ENCODE results near the gene STK11.

DNA sequence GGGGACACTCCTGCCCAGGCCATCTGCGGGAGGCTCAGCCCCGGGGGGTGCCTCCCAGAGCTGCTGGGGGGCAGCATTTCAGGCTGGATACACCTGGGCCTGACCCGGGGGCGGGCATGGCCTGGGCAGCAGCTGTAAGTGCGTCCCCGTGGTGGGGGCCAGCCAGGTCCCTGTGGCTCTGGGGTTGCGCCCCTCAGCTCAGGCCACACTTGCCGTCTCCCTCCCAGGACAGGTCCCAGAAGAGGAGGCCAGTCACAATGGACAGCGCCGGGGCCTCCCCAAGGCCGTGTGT, 20.6 kb downstream of the STK11 start:
- TF ChIP-seq, protein P1, sequence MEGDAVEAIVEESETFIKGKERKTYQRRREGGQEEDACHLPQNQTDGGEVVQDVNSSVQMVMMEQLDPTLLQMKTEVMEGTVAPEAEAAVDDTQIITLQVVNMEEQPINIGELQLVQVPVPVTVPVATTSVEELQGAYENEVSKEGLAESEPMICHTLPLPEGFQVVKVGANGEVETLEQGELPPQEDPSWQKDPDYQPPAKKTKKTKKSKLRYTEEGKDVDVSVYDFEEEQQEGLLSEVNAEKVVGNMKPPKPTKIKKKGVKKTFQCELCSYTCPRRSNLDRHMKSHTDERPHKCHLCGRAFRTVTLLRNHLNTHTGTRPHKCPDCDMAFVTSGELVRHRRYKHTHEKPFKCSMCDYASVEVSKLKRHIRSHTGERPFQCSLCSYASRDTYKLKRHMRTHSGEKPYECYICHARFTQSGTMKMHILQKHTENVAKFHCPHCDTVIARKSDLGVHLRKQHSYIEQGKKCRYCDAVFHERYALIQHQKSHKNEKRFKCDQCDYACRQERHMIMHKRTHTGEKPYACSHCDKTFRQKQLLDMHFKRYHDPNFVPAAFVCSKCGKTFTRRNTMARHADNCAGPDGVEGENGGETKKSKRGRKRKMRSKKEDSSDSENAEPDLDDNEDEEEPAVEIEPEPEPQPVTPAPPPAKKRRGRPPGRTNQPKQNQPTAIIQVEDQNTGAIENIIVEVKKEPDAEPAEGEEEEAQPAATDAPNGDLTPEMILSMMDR (IDR thresholded peaks at IDR 0.05), result no peak
- no peak for TF ChIP-seq POLR2A (IDR thresholded peaks at IDR 0.05; ENCODE audit: low read depth)
